ENCODE measurements around the gene INSYN2B.

INSYN2B gene

DNA sequence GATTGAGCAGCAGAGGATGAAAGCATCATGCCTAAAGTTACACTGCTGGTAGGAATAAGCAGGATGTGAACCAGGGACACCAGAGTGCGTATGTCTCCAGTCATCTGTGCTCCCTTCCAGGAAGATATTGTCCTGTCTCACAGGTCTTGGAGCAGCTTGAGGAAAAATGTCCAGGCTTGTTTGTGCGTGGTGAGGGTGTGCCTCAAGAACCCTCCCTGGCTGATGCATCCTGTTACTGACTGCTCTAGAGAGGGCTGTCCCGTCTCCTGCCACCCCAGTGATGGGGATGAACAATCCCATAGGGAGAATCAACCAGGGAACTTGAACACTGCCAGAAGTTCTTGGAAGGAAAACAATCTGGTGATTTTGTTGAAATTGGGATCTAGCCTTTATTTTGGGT is 132.0 kb downstream of the INSYN2B start:
- DNase-seq (ENCODE audit: low read depth) = no peak

DNA sequence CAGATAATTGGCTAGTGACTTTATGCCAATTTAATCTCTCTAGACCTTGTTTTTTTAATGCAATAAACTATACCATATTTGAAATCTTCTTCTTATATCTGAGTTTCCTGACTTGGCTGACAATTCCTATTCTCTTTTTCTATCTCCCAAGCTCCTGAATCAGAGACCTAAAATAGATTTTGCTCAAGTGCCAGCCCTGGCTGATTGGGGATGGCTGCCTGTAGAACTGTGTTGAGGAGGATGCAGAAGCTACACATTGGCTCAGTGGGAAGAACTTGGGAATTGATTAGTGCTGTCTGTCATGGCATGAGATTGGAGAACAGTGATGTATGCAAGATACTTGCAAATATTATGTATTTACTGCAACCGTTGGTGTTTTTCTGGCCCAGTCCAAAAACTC is 132.8 kb downstream of the INSYN2B start:
- DNase-seq (ENCODE audit: low read depth) = no peak

DNA sequence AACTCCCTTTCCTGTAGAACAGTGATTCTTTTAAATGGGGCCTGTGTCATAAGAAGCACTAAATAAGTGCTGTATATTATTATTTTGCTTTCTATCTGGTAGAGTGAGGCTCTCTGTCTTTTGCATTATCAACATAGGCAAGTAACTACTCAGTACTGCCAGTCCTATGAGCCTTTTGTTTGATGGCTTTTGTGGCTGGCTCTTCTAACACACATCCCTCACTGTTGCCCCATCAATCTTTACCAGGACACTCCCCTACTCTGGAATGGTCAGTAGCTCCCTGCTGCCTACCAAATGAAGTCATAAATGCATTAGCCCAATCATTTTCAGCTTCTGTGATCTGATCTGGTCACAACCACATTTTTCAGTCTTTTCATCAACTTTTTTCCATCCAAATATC is 137.6 kb downstream of the INSYN2B start:
- DNase-seq (ENCODE audit: low read depth) = no peak

DNA sequence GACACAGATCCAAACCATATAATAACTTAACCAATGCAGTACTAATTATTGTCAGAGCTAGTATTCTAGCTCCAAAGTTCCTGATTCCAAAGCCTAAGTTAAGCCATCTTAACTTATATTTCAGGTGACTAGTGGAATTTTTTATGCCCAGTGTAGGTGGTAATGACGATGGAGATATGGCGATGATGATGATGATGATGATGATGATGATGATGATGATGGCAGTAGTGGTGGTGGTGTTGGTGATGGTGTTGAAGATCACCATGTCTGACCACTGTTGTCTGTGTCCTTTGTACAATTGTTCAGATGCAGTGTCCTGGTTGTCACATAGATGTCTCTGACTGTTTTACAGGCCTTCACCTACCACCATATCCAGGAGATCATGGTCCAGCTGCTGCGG is 139.9 kb downstream of the INSYN2B start:
- DNase-seq (ENCODE audit: low read depth) = no peak

DNA sequence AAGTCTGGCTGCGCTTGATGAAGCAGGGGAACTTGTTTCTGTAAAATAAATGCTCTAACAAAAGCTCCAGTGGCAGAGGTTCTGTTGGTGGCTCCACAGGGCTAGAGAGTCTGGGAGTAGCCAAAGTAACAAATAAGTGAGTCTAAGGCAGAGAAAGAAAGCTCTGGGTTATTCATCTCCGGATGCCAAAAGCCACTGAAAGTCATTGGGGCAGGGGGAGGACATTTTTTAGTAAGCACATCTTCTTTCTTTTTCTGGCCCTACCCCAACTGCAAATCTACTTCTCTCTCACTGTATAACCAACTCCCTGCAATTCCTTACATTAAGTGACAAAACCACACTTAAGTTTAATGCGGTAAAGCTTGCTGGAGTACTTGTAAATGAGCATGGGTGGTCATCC is 141.6 kb downstream of the INSYN2B start:
- DNase-seq (ENCODE audit: low read depth) = no peak

DNA sequence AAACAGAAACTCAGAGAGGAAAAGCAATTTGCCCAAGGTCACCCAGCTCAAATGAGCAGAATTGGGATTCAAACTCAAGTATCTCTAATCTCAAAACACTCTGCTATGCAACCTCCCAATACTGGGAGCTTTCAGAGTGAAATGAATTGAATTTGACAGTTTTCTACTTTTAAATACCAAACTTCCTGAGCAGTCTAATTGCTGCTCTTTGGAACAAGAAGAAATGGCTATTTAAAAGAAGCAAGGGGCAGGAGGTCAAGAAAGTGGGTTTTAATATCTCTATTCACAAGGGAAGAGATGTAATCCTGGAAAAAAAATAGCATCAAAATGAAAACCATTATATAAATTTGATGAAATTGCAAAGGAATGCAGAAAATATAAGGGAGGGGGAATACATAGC is 142.6 kb downstream of the INSYN2B start:
- DNase-seq (ENCODE audit: low read depth) = no peak

DNA sequence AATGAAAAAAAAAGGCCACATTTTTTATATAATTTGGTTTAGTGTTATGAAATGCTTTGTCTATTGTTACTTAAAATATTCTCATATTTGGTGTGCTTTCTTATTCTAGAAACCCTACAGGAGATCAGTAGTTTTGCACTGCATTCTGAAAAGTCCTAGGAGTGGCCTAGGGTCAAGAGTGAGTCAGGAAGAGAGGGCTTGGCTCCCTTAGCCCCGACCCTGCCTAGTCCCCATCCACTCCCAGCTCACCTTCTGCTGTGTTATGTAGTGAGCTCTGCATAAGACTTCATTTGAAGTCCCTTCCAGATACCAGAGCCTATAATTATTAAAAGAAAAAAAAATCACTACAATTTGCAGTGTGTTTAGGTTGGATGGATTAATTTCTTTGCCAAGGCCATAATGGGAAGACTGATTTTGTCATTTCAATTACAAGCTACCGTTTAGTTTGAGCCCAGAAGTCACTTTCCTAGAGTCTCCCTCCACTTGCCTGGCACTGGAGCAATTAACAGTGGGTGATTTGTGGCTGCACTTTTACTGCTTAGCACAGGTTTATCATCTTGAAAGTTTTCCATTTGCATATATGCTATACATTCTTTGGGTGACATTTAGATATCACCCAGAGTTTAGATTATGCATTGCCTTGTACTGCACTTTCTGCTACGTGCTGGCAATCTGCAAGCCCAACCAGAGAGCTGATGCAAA is 143.3 kb downstream of the INSYN2B start:
- DNase-seq (ENCODE audit: low read depth) = no peak

DNA sequence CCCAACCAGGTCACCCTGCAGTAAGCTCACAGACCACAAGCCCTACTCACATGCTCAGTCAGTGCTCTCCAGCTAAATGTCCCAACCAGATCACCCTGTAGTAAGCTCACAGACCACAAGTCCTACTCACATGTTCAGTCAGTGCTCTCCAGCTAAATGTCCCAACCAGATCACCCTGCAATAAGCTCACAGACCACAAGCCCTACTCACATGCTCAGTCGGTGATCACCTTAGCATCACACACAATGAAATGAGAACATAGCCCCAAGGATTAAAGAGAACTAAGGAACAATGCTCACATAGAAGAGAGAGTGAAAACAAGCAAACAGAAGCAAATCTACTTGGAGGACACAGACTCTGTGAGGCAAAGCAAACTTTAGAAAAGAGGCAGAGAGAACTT is 145.8 kb downstream of the INSYN2B start:
- peak; percentile 6 for DNase-seq (ENCODE audit: low read depth)

DNA sequence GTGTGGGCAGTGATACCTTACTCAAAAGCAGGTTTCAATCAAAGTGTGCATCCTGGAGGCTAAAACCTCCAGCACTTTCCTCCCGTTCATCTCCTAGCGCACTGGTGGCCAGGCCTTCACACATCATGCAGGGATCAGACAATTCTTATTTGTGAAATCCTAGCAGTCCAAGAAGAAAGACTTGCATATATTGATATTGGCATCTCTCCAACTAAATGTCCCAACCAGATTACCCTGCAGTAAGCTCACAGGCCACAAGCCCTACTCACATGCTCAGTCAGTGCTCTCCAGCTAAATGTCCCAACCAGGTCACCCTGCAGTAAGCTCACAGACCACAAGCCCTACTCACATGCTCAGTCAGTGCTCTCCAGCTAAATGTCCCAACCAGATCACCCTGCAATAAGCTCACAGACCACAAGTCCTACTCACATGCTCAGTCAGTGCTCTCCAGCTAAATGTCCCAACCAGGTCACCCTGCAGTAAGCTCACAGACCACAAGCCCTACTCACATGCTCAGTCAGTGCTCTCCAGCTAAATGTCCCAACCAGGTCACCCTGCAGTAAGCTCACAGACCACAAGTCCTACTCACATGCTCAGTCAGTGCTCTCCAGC is 146.5 kb downstream of the INSYN2B start:
- DNase-seq (ENCODE audit: low read depth) = peak; percentile 11

DNA sequence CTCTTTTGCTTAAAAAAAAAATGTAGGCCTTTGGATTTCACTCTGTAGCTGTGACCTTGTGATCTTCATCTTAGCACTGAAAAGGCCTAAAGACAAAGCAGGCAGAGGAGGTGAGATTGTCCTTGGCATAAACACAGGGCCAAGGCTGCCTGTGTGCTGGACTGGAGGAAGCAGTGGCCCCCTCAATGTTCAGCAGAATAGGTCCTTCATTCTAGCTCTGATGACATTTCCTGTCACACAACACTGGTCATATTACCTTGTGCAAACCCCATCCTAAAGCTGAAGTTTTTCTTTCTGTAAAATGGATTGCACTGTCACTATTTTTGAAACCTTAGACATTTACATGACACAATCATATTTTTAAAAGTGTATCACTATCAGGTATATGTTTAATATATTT is 147.4 kb downstream of the INSYN2B start:
- DNase-seq (ENCODE audit: low read depth) = no peak

DNA sequence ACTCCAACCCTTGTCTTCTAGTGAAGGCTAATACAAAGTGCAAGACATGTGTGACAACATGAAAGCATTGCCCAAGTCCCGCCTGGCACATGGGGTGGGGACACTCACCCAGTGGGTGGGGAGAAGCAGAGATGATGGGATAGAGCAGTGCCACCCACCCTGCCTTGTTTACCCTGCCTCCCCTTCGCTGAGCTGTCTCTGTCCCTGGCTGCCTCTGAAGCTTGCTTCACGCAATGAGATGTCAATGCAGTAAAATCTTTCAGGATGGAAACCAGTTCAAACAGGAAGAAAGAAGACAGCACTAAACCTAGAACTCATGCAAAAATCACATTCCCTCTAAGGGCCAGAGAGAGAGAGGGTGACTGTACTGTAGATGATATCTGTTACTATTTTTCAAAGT is 148.0 kb downstream of the INSYN2B start:
- DNase-seq (ENCODE audit: low read depth) = no peak

DNA sequence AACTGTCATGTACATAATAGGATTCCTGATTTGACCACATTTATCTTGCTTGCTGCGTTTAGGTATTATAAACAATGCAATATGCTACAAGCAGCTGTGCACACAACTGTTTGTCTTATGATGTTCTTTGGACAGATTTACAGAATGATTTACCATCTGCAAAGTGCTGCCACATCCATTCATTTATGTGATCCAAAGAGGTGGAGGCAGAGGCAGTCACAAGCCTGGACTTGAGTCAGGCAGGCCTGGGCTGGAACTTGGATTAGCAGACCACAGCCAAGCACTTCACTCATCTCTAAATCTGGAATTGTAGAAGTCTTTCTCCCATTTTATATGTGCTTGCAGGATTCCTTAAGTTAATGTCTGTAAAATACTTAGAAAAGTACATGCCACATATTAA is 149.0 kb downstream of the INSYN2B start:
- no peak for DNase-seq (ENCODE audit: low read depth)

DNA sequence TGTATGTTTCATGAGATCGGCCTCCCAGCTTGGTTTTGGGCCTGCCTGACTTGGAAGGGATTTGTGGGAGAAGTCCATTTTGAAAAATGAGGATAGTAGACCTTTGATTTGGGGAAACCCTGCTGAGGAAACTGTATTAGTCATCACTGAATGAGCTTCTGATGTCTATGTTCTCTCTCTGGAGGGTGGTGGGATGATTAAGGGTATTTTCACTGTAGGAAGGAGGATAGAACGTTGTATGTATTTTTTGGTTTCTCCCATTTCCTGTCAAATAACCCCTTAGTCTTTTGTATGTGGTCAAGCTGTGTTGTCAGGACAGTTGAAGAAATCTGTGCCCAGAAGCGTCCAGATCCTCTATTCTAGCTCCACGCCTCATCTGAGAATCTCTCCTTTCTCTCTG is 151.9 kb downstream of the INSYN2B start:
- DNase-seq (ENCODE audit: low read depth) = no peak

DNA sequence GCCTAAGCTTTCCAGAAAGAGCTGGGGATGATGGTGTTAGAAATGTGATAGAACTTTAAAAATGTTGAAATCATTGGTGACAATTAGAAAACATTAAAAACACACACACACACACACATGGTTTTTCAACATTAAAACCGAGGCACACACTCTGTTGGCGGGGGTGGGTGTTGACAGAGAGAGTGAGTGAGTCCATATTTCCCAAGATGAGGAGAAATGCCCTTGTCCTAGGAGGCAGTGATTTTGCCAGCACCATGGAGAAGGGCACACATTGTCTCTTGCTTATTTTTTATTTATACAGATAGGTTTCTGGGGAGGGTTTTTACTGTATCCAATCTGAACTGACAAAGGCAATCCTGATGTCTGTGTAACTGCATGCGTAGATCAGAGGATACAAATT is 152.5 kb downstream of the INSYN2B start:
- DNase-seq (ENCODE audit: low read depth) = no peak

DNA sequence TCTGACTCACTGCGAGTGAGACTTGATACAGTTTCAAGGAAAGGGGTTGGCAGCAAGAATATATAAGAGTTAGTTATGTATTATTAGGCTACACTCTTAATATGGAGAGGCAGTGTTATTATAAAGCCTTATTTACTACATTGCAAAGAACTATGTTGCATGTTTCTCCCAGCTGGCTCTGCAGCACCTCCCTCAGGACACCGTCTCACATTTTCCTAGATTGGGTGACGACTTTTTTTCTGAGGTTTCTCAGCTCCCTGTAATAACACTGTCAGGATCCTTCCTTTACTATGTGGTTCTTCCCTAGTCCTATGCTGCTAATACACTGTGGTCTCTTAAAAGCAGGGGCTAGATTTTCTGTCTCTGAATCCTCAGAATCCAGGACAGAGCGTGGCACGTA is 153.7 kb downstream of the INSYN2B start:
- no peak for DNase-seq (ENCODE audit: low read depth)

DNA sequence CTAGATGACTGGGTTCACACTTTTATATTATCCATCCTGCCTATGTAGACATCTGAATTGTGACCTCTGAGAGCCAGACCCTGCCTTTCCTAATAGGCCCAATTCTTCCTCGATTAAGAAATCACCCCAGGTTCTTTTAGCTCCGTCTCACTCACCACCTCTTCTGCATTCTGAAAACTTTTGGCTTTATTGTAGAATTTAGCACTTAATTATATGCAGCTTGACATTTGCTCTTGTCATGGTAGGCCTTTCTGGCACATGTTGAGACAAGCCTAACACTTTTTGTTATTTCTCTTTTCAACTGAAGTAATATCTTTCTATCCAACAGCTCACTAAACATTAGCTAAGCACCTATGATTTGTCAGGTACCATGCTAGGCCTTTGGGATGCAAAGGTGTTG is 163.3 kb downstream of the INSYN2B start:
- no peak for DNase-seq (ENCODE audit: low read depth)

DNA sequence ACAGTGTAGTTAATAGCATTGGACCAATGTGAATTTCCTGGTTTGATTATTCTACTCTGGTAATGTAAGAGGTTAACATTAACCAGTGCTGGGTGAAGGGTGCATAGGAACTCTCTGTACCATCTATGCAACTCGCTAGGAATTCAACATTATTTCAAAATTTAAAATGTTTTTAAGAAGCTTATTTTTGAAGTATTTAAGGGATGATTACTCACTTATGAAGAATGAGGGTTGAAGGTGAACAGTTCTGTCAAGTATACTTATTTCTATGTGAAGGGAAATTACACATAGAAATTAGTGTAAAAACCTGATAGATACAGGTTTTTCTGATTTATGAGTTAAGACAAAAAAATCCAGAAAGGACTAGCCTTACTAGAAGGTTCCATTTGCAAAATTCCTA is 165.8 kb downstream of the INSYN2B start:
- DNase-seq (ENCODE audit: low read depth) = no peak

Measured in GM04503 (cell line).